ENCODE measurements around the gene MED22. TPM values are rescaled to one million over a fixed set of nuclear protein-coding genes. Genes with fewer than 3 reads are reported as not detected.
A peak's percentile ranks its signal among the peaks of the same experiment; 100 is the strongest.

Gene MED22

DNA sequence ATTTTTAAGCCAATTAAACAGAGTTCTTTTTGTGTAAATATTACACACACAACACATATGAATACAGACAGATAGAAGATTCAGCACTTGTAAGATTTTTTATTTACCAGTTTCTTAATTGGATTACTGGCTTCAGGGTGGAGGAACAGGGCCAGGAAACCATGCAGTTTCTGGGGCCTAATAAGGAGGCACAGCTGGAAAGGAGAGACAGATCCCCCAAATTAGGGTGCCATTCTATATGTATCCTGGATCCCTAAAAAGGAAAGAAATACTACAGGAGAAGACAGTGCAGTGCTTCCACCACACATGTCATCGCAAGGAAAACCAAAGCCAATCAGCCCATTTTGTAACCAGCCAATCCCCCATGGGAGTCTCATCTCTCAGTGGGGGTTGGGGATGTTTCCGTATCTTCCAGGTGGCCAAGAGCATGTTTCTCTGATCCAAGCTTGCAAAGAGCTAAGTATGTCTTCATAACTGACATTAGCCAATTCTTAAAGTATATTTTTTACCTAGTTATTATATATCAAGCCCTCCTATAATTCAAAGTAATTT, 57.1 kb downstream of the MED22 start:
- H3K18ac ChIP-seq (ENCODE audit: low read length), result no peak overlapping the region
- H3K4me1 ChIP-seq (ENCODE audit: control insufficient read depth, low read depth, low read length), result no peaks in the 10 kb centered on the region
- H3K23ac ChIP-seq (ENCODE audit: low read length), result no peak overlapping the region
- no peak overlapping the region for H3K4me2 ChIP-seq (ENCODE audit: low read length)
- no peak overlapping the region for H2BK5ac ChIP-seq (ENCODE audit: low read length)
- H2AK5ac ChIP-seq (ENCODE audit: low read length), result no peak overlapping the region
- no peaks in the 10 kb centered on the region for H3K79me2 ChIP-seq (ENCODE audit: control insufficient read depth, insufficient read depth, low read length)
- H3K27ac ChIP-seq (ENCODE audit: low read depth, low read length), result no peak overlapping the region
- DNase-seq, result peak; percentile 21
- WGBS (ENCODE audit: extremely low coverage, insufficient coverage, low lambda C conversion rate), result no CpG with 5 or more reads among the region's 2 CpGs
- H3K36me3 ChIP-seq (ENCODE audit: control insufficient read depth, insufficient read depth, low read length), result no peaks in the 10 kb centered on the region
- no peaks in the 10 kb centered on the region for H3K79me1 ChIP-seq (ENCODE audit: low read length)
- H3K4ac ChIP-seq (ENCODE audit: low read depth, low read length), result no peak overlapping the region
- no peak overlapping the region for H3K4me3 ChIP-seq (ENCODE audit: low read length)
- H2BK120ac ChIP-seq (ENCODE audit: low read depth, low read length), result no peak overlapping the region
- H2BK15ac ChIP-seq (replicated peaks; ENCODE audit: low read depth), result no peak overlapping the region
- no peak overlapping the region for H4K5ac ChIP-seq (ENCODE audit: low read length)
- H4K8ac ChIP-seq (ENCODE audit: low read depth, low read length), result no peak overlapping the region
- no peak overlapping the region for H3K9ac ChIP-seq (ENCODE audit: low read length)
- no peaks in the 10 kb centered on the region for H3K27me3 ChIP-seq (ENCODE audit: insufficient read depth, low read length, poor library complexity)
- no peak overlapping the region for H3K56ac ChIP-seq (ENCODE audit: low read length)

Small RNAs within 50 kb of the gene (small RNA-seq; reads per million reads assigned to genes)
- gene RF00019 (ENCODE audit: insufficient read depth) (not detected), gene SNORD24 (ENCODE audit: insufficient read depth) (not detected), gene SNORD36A (ENCODE audit: insufficient read depth) (not detected), gene SNORD36B (ENCODE audit: insufficient read depth) (not detected), gene SNORD36C (ENCODE audit: insufficient read depth) (not detected)
